Endothelial cell (in vitro differentiated cells): ENCODE measurements around the gene TRMT112. TPM values are rescaled to one million over a fixed set of nuclear protein-coding genes. Genes with fewer than 3 reads are reported as not detected.

Source experiments
- DNase-seq: peaks from one replicate; pipeline ENCODE4 v3.0.0; 2021; ENCODE audit warnings: low spot score
- H3K27ac Mint-ChIP-seq: one replicate; pipeline ENCODE4 v1.8.0; 2021; ENCODE audit warnings: mixed read lengths, inconsistent platforms; ENCODE audit not compliant: unreplicated experiment
- H3K27me3 Mint-ChIP-seq: one replicate; pipeline ENCODE4 v1.8.0; 2021; ENCODE audit warnings: mild to moderate bottlenecking, moderate library complexity, mixed read lengths, inconsistent platforms; ENCODE audit not compliant: unreplicated experiment
- H3K36me3 Mint-ChIP-seq: one replicate; pipeline ENCODE4 v1.8.0; 2021; ENCODE audit warnings: mild to moderate bottlenecking, low read depth, mixed read lengths, inconsistent platforms; ENCODE audit not compliant: unreplicated experiment
- H3K4me1 Mint-ChIP-seq: one replicate; pipeline ENCODE4 v1.8.0; 2021; ENCODE audit warnings: mild to moderate bottlenecking, mixed read lengths, inconsistent platforms; ENCODE audit not compliant: unreplicated experiment
- H3K4me3 Mint-ChIP-seq: one replicate; pipeline ENCODE4 v1.8.0; 2021; ENCODE audit warnings: mild to moderate bottlenecking, mixed read lengths, inconsistent platforms; ENCODE audit not compliant: unreplicated experiment
- H3K9me3 Mint-ChIP-seq: one replicate; pipeline ENCODE4 v1.8.0; 2021; ENCODE audit warnings: mixed read lengths, inconsistent platforms; ENCODE audit not compliant: unreplicated experiment
- CTCF ChIP-seq: fragments of 200-600 bp; sonication (generic); IDR thresholded peaks from one replicate; pipeline ENCODE4 v1.5.0; 2021; ENCODE audit warnings: antibody characterized with exemption; ENCODE audit not compliant: unreplicated experiment
- total RNA-seq: library from RNA; stranded (reverse); fragmentation: NEBNext Ultra II Directional; extraction: Animal tissue kit (Norgen Biotek cat#: 25700); gene quantifications from one replicate; pipeline ENCODE4 v1.2.1, GENCODE V29; 2021; ENCODE audit not compliant: unreplicated experiment

The TRMT112 gene
- total RNA-seq, 1 donor from 2014 or later, result 138 TPM

GRCh38 chr11:64306876-64307622 lies 10.3 kb downstream of the TRMT112 start:
- Mint-ChIP-seq H3K4me1 (peaks cover 12% of the 10 kb centered on the region), H3K9me3 (no peaks in the 10 kb centered on the region), H3K27ac (no peak overlapping the region), H3K4me3 (peak overlapping the region; percentile 97), H3K27me3 (peaks cover under 1% of the 10 kb centered on the region), H3K36me3 (peaks cover 8% of the 10 kb centered on the region)
- TF ChIP-seq CTCF, result no peak
- no peak for DNase-seq

GRCh38 chr11:64306563-64306875 lies 10.8 kb downstream of the TRMT112 start:
- H3K36me3 Mint-ChIP-seq, result peaks cover 8% of the 10 kb centered on the region
- peak overlapping the region; percentile 67 for H3K27ac Mint-ChIP-seq
- peaks cover 4% of the 10 kb centered on the region for H3K27me3 Mint-ChIP-seq
- peaks cover 12% of the 10 kb centered on the region for H3K4me1 Mint-ChIP-seq
- no peak for DNase-seq
- no peak for TF ChIP-seq CTCF
- H3K9me3 Mint-ChIP-seq, result no peaks in the 10 kb centered on the region
- H3K4me3 Mint-ChIP-seq, result peak overlapping the region; percentile 97

GRCh38 chr11:64305691-64306562 lies 11.4 kb downstream of the TRMT112 start:
- Mint-ChIP-seq H3K4me3 (peak overlapping the region; percentile 97), H3K27ac (peak overlapping the region; percentile 67), H3K4me1 (peaks cover 11% of the 10 kb centered on the region), H3K9me3 (no peaks in the 10 kb centered on the region), H3K36me3 (peaks cover 8% of the 10 kb centered on the region), H3K27me3 (peaks cover 4% of the 10 kb centered on the region)
- TF ChIP-seq CTCF, result peak; percentile 62
- DNase-seq, result peak; percentile 63

- Mint-ChIP-seq H3K36me3 (peaks cover 8% of the 10 kb centered on the region), H3K27ac (peak within 1 kb of the TSS; percentile 67), H3K27me3 (peaks cover 6% of the 10 kb centered on the region), H3K9me3 (no peaks in the 10 kb centered on the region), H3K4me3 (peak within 1 kb of the TSS; percentile 97), H3K4me1 (peaks cover 10% of the 10 kb centered on the region)
- DNase-seq, result peak; percentile 100
- no peak for TF ChIP-seq CTCF
These were observed 12.2 kb downstream of the TRMT112 start, which contains the start of gene ESRRA for GRCh38 chr11:64305075-64305690. TSS of gene ESRRA (plus strand) at chr11:64305524. CDS start at chr11:64307180, 1,656 bp downstream.
